Stimulated activated CD8-positive, alpha-beta memory T cell treated with anti-CD3 and anti-CD28 coated beads, Interleukin-15, amount 100 ng/mL, for 48 hours (primary cell): ENCODE data around the gene PARD3.
"Not testable (repeated sequence)": the region's sequence is repeated elsewhere in the genome, so short reads cannot be mapped to it uniquely, and the experiment has no call there.

Source experiments
- DNase-seq, 2 donors: peaks; one replicate each; pipeline ENCODE4 v3.0.0-alpha.2; 2020; ENCODE audit warnings: low read depth in 2 of 2

Gene PARD3

GRCh38 chr10:34766811-34767494 is 48.1 kb downstream of the PARD3 start:
- no peak for DNase-seq

- DNase-seq: no peak
Measured at GRCh38 chr10:34766266-34766600, 48.9 kb downstream of the PARD3 start.

- no peak for DNase-seq
Measured at GRCh38 chr10:34764472-34764946, 50.6 kb downstream of the PARD3 start.

GRCh38 chr10:34762603-34763299 is 52.3 kb downstream of the PARD3 start:
- no peak for DNase-seq

- no peak for DNase-seq
Measured at GRCh38 chr10:34762156-34762555, 52.9 kb downstream of the PARD3 start.

- no peak for DNase-seq
Measured at GRCh38 chr10:34761453-34761852, 53.6 kb downstream of the PARD3 start.

- no peak for DNase-seq
Measured at GRCh38 chr10:34760606-34761005, 54.5 kb downstream of the PARD3 start.

GRCh38 chr10:34759837-34760215 is 55.3 kb downstream of the PARD3 start:
- DNase-seq: no peak

- no peak for DNase-seq
Measured at GRCh38 chr10:34759161-34759836, 55.8 kb downstream of the PARD3 start.

- DNase-seq: no peak
Measured at GRCh38 chr10:34758447-34758996, 56.6 kb downstream of the PARD3 start.

- no peak for DNase-seq
Measured at GRCh38 chr10:34757933-34758332, 57.2 kb downstream of the PARD3 start.

- DNase-seq: not testable (repeated sequence)
Measured at GRCh38 chr10:34757181-34757580, 57.9 kb downstream of the PARD3 start.

GRCh38 chr10:34756584-34756983 is 58.5 kb downstream of the PARD3 start:
- no peak for DNase-seq

GRCh38 chr10:34753014-34753757 is 61.9 kb downstream of the PARD3 start:
- DNase-seq: no peak

GRCh38 chr10:34751272-34751671 is 63.8 kb downstream of the PARD3 start:
- DNase-seq: no peak

GRCh38 chr10:34750795-34751194 is 64.3 kb downstream of the PARD3 start:
- DNase-seq: not testable (repeated sequence)

- no peak for DNase-seq
Measured at GRCh38 chr10:34748767-34749166, 66.3 kb downstream of the PARD3 start.

- DNase-seq: no peak
Measured at GRCh38 chr10:34748357-34748756, 66.7 kb downstream of the PARD3 start.

GRCh38 chr10:34746094-34746493 is 69.0 kb downstream of the PARD3 start:
- DNase-seq: no peak

- DNase-seq: no peak
Measured at GRCh38 chr10:34745244-34745643, 69.9 kb downstream of the PARD3 start.

GRCh38 chr10:34744590-34744989 is 70.5 kb downstream of the PARD3 start:
- DNase-seq: no peak

- DNase-seq: no peak
Measured at GRCh38 chr10:34743814-34744213, 71.3 kb downstream of the PARD3 start.
